Loucy (cell line): ENCODE results near the gene VWF.

Source experiments
- H2AFZ ChIP-seq: fragments of 200-600 bp; sonication (generic); 2 replicates; pipeline ENCODE4 v1.6.0; 2016; ENCODE audit warnings: antibody characterized with exemption, mild to moderate bottlenecking, low read length, moderate library complexity
- H3F3A ChIP-seq: fragments of 200-600 bp; 2 replicates; pipeline ENCODE4 v1.6.0; 2016; ENCODE audit warnings: antibody characterized with exemption, low read depth, mild to moderate bottlenecking
- H3K27me3 ChIP-seq: fragments of 200-600 bp; sonication (generic); 2 replicates; pipeline ENCODE4 v1.6.1; 2014; ENCODE audit warnings: low read length, mild to moderate bottlenecking; ENCODE audit not compliant: insufficient read depth, poor library complexity, severe bottlenecking
- H3K36me3 ChIP-seq: fragments of 200-600 bp; sonication (generic); 2 replicates; pipeline ENCODE4 v1.6.1; 2016; ENCODE audit warnings: low read length; ENCODE audit not compliant: insufficient read depth
- H3K4me1 ChIP-seq: fragments of 200-600 bp; sonication (generic); 2 replicates; pipeline ENCODE4 v1.5.1; 2014; ENCODE audit warnings: low read length, mild to moderate bottlenecking; ENCODE audit not compliant: insufficient read depth, poor library complexity, severe bottlenecking
- H3K4me2 ChIP-seq: fragments of 200-600 bp; sonication (generic); 2 replicates; pipeline ENCODE4 v1.6.0; 2014; ENCODE audit warnings: antibody characterized with exemption, low read length, low read depth, mild to moderate bottlenecking; ENCODE audit not compliant: poor library complexity, severe bottlenecking
- H3K4me3 ChIP-seq: fragments of 200-600 bp; sonication (generic); 2 replicates; pipeline ENCODE4 v1.5.1; 2014; ENCODE audit warnings: low read length, mild to moderate bottlenecking, mixed read lengths; ENCODE audit not compliant: poor library complexity, severe bottlenecking
- H3K79me2 ChIP-seq: fragments of 200-600 bp; sonication (generic); 2 replicates; pipeline ENCODE4 v1.6.1; 2014; ENCODE audit warnings: low read length; ENCODE audit not compliant: insufficient read depth
- H3K9ac ChIP-seq: fragments of 200-600 bp; sonication (generic); 2 replicates; pipeline ENCODE4 v1.6.0; 2014; ENCODE audit warnings: mild to moderate bottlenecking, low read depth, low read length, moderate library complexity; ENCODE audit not compliant: poor library complexity, severe bottlenecking
- H3K9me2 ChIP-seq: fragments of 200-600 bp; sonication (generic); replicated peaks from 2 replicates; pipeline ENCODE4 v1.6.1; 2016; ENCODE audit warnings: low read depth, low read length, mixed read lengths
- H3K9me3 ChIP-seq: fragments of 200-600 bp; sonication (generic); 2 replicates; pipeline ENCODE4 v1.6.1; 2014; ENCODE audit warnings: mild to moderate bottlenecking, antibody characterized with exemption, low read length, low read depth; ENCODE audit not compliant: insufficient read depth
- H4K20me1 ChIP-seq: fragments of 200-600 bp; sonication (generic); 2 replicates; pipeline ENCODE4 v1.6.0; 2014; ENCODE audit warnings: antibody characterized with exemption, low read length, mild to moderate bottlenecking; ENCODE audit not compliant: insufficient read depth, poor library complexity, severe bottlenecking
- CTCF ChIP-seq: fragments of 200-600 bp; sonication (generic); conservative IDR thresholded peaks from 2 replicates; pipeline ENCODE4 v1.5.1; 2014; ENCODE audit warnings: mild to moderate bottlenecking, antibody characterized with exemption, low read length
- EZH2phosphoT487 ChIP-seq: fragments of 200-600 bp; IDR thresholded peaks from 2 replicates; pipeline ENCODE4 v1.6.1; 2018; ENCODE audit warnings: antibody characterized with exemption, mild to moderate bottlenecking, moderate library complexity, borderline replicate concordance

Gene VWF

GRCh38 chr12:6044082-6044481 lies 80.4 kb downstream of the VWF start:
- no peaks in the 10 kb centered on the region for H3K9me2 ChIP-seq
- no peaks in the 10 kb centered on the region for H3K27me3 ChIP-seq
- H3F3A ChIP-seq = no peaks in the 10 kb centered on the region
- no peak overlapping the region for H2AFZ ChIP-seq
- H3K4me2 ChIP-seq = no peak overlapping the region
- no peaks in the 10 kb centered on the region for H3K4me1 ChIP-seq
- no peaks in the 10 kb centered on the region for H3K9me3 ChIP-seq
- no peaks in the 10 kb centered on the region for H3K79me2 ChIP-seq
- H3K9ac ChIP-seq = no peak overlapping the region
- no peak overlapping the region for H3K4me3 ChIP-seq
- TF ChIP-seq CTCF (no peak), EZH2phosphoT487 (no peak)
- no peaks in the 10 kb centered on the region for H3K36me3 ChIP-seq
- no peaks in the 10 kb centered on the region for H4K20me1 ChIP-seq

DNA sequence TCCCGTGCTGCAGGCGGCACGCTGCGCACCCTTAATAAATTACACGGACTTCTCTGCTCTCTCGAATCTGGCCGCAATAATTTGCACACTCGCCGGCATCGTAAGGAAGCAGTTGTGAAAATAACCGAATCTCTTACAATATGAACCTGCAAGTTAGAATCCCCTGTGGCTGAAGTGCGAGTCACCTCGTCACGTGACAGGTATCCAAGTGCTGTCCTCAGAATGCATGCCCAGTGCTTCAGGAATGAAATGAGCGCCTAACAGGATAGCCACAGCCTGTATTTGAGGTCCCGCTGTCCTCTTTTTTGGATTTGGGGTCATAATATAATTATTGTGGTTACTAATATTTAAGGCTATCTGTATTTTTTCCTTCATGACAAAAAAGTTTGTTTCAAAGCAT lies 82.0 kb downstream of the VWF start:
- no peaks in the 10 kb centered on the region for H3F3A ChIP-seq
- no peak for TF ChIP-seq EZH2phosphoT487
- no peak for TF ChIP-seq CTCF
- H3K4me3 ChIP-seq = no peak overlapping the region
- no peaks in the 10 kb centered on the region for H4K20me1 ChIP-seq
- no peaks in the 10 kb centered on the region for H3K9me2 ChIP-seq
- H3K36me3 ChIP-seq = no peaks in the 10 kb centered on the region
- H3K9me3 ChIP-seq = no peaks in the 10 kb centered on the region
- H3K9ac ChIP-seq = no peak overlapping the region
- no peaks in the 10 kb centered on the region for H3K27me3 ChIP-seq
- no peak overlapping the region for H3K4me2 ChIP-seq
- H3K79me2 ChIP-seq = no peaks in the 10 kb centered on the region
- no peak overlapping the region for H2AFZ ChIP-seq
- no peaks in the 10 kb centered on the region for H3K4me1 ChIP-seq

DNA sequence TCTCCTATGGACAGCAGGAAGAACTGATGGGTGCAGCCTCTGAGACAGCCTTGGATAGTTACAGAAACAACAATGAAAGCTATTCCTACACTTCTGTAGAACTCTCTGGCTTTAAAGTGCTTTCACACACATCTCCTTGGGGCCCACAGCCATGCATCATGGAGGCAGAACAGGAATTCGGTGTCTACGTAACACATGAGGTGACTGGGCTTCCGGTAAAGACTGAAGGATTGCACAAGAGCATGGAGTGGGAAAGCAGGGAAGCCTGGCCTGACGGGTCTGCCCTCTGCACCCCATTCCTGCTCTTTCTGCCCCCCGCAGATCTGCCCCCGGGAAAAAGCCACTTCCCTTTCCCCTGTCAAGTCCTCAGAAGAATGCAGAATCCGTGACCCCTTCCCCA lies 82.6 kb downstream of the VWF start:
- Histone ChIP-seq H3K9me3 (no peaks in the 10 kb centered on the region), H4K20me1 (no peaks in the 10 kb centered on the region), H3K27me3 (no peaks in the 10 kb centered on the region), H3F3A (no peaks in the 10 kb centered on the region), H2AFZ (no peak overlapping the region), H3K9ac (no peak overlapping the region), H3K4me2 (no peak overlapping the region), H3K36me3 (no peaks in the 10 kb centered on the region), H3K4me1 (no peaks in the 10 kb centered on the region), H3K4me3 (no peak overlapping the region), H3K9me2 (no peaks in the 10 kb centered on the region), H3K79me2 (no peaks in the 10 kb centered on the region)
- no peak for TF ChIP-seq CTCF
- no peak for TF ChIP-seq EZH2phosphoT487
